ENCODE measurements around the gene MSL3.

Gene MSL3

GRCh38 chrX:11757719-11758399, at the start of gene MSL3:
MSL3 (plus strand) TSS chrX:11758237; CDS start chrX:11758264, 27 bp downstream.
- peak; percentile 81 for DNase-seq

- no peak for DNase-seq
Observed at GRCh38 chrX:11722304-11722703, 35.7 kb upstream of the MSL3 start.

- peak; percentile 10 for DNase-seq
Observed at GRCh38 chrX:11724122-11725017, 33.7 kb upstream of the MSL3 start.

GRCh38 chrX:11725631-11726442, 32.2 kb upstream of the MSL3 start:
- DNase-seq = peak; percentile 17

- no peak for DNase-seq
Observed at GRCh38 chrX:11728556-11728955, 29.5 kb upstream of the MSL3 start.

- DNase-seq = no peak
Observed at GRCh38 chrX:11733614-11734013, 24.4 kb upstream of the MSL3 start.

GRCh38 chrX:11739776-11740175, 18.3 kb upstream of the MSL3 start:
- DNase-seq = no peak

GRCh38 chrX:11740794-11741193, 17.2 kb upstream of the MSL3 start:
- DNase-seq = no peak

GRCh38 chrX:11741574-11741973, 16.5 kb upstream of the MSL3 start:
- DNase-seq = no peak

- DNase-seq = no peak
Observed at GRCh38 chrX:11745881-11746280, 12.2 kb upstream of the MSL3 start.

- DNase-seq = no peak
Observed at GRCh38 chrX:11750046-11750445, 8.0 kb upstream of the MSL3 start.

- DNase-seq = no peak
Observed at GRCh38 chrX:11750694-11751093, 7.3 kb upstream of the MSL3 start.

- DNase-seq = no peak
Observed at GRCh38 chrX:11751261-11751660, 6.8 kb upstream of the MSL3 start.

GRCh38 chrX:11753668-11754067, 4.4 kb upstream of the MSL3 start:
- DNase-seq = no peak

- peak; percentile 54 for DNase-seq
Observed at GRCh38 chrX:11754958-11755645, 2.9 kb upstream of the MSL3 start.

- peak; percentile 81 for DNase-seq
Observed at GRCh38 chrX:11755724-11756123, 2.3 kb upstream of the MSL3 start.

GRCh38 chrX:11756354-11757318, 1.4 kb upstream of the MSL3 start:
- DNase-seq = peak; percentile 29

GRCh38 chrX:11757397-11757718, 679 bp upstream of the MSL3 start:
- no peak for DNase-seq

- DNase-seq = peak; percentile 92
Observed at GRCh38 chrX:11758400-11759171, 549 bp downstream of the MSL3 start.

- no peak for DNase-seq
Observed at GRCh38 chrX:11759172-11759460, 1.1 kb downstream of the MSL3 start.

Measured in NCI-H69 (cell line).